Measurements from ENCODE around the gene PAX5.

The PAX5 gene

DNA sequence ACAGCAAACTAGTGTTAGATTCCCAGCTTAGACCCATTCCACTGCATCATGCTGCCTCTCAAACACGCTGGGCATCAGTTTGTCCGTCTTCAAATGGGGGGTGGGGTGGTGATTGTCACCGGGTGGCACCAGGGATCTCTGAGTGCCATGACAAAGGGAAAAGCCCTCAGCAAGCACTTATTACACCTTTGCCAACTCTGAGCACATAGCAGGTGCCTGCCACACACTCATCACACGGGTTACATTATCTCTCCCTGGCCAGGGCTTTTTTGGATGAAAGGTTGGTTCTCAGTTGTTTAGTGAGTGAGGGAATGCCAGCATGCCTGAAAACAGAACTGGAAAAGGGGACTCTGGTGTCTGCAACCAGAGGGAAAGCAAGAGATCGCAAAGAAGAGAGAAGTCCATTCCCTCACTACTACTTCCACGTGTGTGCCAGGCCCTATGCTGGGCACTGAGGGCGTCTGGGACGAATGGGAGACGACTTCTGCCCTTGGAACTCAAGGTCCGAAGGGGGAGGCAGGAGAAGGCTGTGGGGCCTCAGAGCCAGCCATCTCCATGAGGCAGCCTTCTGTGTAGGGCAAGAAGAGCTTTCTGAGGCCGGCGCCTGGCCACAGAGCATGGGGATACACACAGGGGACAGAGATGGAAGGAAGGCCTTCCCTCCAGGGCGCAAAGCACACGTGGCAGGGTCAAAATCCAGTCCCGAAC, 48.9 kb downstream of the PAX5 start (continued):
- TF ChIP-seq ZBTB11 (tag by site-specific recombination; conservative IDR thresholded peaks at IDR 0.05; ENCODE audit: low read depth) (no peak), ZNF843 (tag by site-specific recombination; IDR thresholded peaks at IDR 0.05) (no peak), KLF10 (tag by site-specific recombination; IDR thresholded peaks at IDR 0.05) (no peak), KLF9 (tag by site-specific recombination; IDR thresholded peaks at IDR 0.05; ENCODE audit: low read depth) (no peak), BCL6B (tag by site-specific recombination; IDR thresholded peaks at IDR 0.05) (no peak), ZNF501 (tag by site-specific recombination; IDR thresholded peaks at IDR 0.05) (no peak), SP3 (tag by site-specific recombination; IDR thresholded peaks at IDR 0.05) (no peak), SETDB1 (IDR thresholded peaks at IDR 0.05; ENCODE audit: insufficient read length, low read length) (no peak), KLF16 (tag by site-specific recombination; IDR thresholded peaks at IDR 0.05) (no peak)
- TF ChIP-seq, protein P1, sequence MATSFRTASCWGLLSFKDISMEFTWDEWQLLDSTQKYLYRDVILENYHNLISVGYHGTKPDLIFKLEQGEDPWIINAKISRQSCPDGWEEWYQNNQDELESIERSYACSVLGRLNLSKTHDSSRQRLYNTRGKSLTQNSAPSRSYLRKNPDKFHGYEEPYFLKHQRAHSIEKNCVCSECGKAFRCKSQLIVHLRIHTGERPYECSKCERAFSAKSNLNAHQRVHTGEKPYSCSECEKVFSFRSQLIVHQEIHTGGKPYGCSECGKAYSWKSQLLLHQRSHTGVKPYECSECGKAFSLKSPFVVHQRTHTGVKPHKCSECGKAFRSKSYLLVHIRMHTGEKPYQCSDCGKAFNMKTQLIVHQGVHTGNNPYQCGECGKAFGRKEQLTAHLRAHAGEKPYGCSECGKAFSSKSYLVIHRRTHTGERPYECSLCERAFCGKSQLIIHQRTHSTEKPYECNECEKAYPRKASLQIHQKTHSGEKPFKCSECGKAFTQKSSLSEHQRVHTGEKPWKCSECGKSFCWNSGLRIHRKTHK (tag by site-specific recombination; IDR thresholded peaks at IDR 0.05): no peak

- ChIA-PET CTCF (interaction anchor here (0.6 to 17.1 kb wide), 10 partner anchors 9 to 426 kb away, joined by 3 to 448 read pairs (median 4); no protein-coding TSS in a partner anchor), POLR2A (no interaction called here)
- Histone ChIP-seq H3K4me3 (ENCODE audit: low read depth, low read length) (no peak overlapping the region), H3K4me1 (ENCODE audit: control insufficient read depth, insufficient read depth, low read length) (peaks cover 7% of the 10 kb centered on the region), H3K27ac (ENCODE audit: extremely low read depth, low read depth, low read length) (no peak overlapping the region; the same call in 1 of the 2 replicates), H3K9me3 (ENCODE audit: control insufficient read depth, insufficient read depth, low read depth, low read length) (no peaks in the 10 kb centered on the region), H3K36me3 (ENCODE audit: control insufficient read depth in 2 of 2, insufficient read depth in 1 of 2, low read length in 2 of 2) (no peaks in the 10 kb centered on the region)
- no peak for TF ChIP-seq ZNF391 (tag by site-specific recombination; IDR thresholded peaks at IDR 0.05; ENCODE audit: borderline replicate concordance, low read depth)
- TF ChIP-seq ZNF548 (tag by site-specific recombination; IDR thresholded peaks at IDR 0.05): no peak
- peak; percentile 46; the same call in 1 of the 2 replicates for TF ChIP-seq ZFHX2 (tag by site-specific recombination; conservative IDR thresholded peaks at IDR 0.05)
- TF ChIP-seq ZSCAN30 (tag by site-specific recombination; IDR thresholded peaks at IDR 0.05): peak; percentile 23; the same call in 1 of the 2 replicates
- TF ChIP-seq ZNF624 (tag by site-specific recombination; IDR thresholded peaks at IDR 0.05): no peak
- no peak for TF ChIP-seq ZNF292 (tag by site-specific recombination; IDR thresholded peaks at IDR 0.05; ENCODE audit: borderline replicate concordance, low read depth)
- peak; percentile 52 for TF ChIP-seq GLIS1 (tag by site-specific recombination; IDR thresholded peaks at IDR 0.05)
- TF ChIP-seq MZF1 (tag by site-specific recombination; IDR thresholded peaks at IDR 0.05; ENCODE audit: borderline replicate concordance): peak; percentile 85
- no peak for TF ChIP-seq REPIN1 (tag by site-specific recombination; IDR thresholded peaks at IDR 0.05; ENCODE audit: low read depth)
- no peak for TF ChIP-seq REST (tag by site-specific recombination; IDR thresholded peaks at IDR 0.05)
- no peak for TF ChIP-seq ZNF621 (tag by site-specific recombination; IDR thresholded peaks at IDR 0.05)
- TF ChIP-seq ZFP69B (tag by site-specific recombination; IDR thresholded peaks at IDR 0.05): no peak
- no peak for TF ChIP-seq ZNF785 (tag by site-specific recombination; IDR thresholded peaks at IDR 0.05)
- no peak for TF ChIP-seq ZFP37 (tag by site-specific recombination; IDR thresholded peaks at IDR 0.05)
These were observed 53.7 kb downstream of the PAX5 start for GRCh38 chr9:36980148-36980974.

All from HEK293 (cell line).